Left ventricle myocardium inferior (tissue), 1 donor: ENCODE results near the gene UEVLD. TPM values are rescaled to one million over a fixed set of nuclear protein-coding genes. Genes with fewer than 3 reads are reported as not detected.
A peak's percentile ranks its signal among the peaks of the same experiment; 100 is the strongest.

Experiments
- DNase-seq: peaks from one replicate; pipeline ENCODE4 v3.0.0-alpha.2; 2020
- H3K27ac ChIP-seq: fragments of 200-600 bp; replicated peaks from 2 replicates; pipeline ENCODE4 v1.8.0; 2021
- H3K27me3 ChIP-seq: fragments of 200-600 bp; 2 replicates; pipeline ENCODE4 v1.8.0; 2021; ENCODE audit warnings: low read depth
- H3K36me3 ChIP-seq: fragments of 200-600 bp; 2 replicates; pipeline ENCODE4 v1.8.0; 2021
- H3K4me1 ChIP-seq: fragments of 200-600 bp; 2 replicates; pipeline ENCODE4 v1.8.0; 2021
- H3K4me3 ChIP-seq: fragments of 200-600 bp; 2 replicates; pipeline ENCODE4 v1.8.0; 2021; ENCODE audit warnings: mild to moderate bottlenecking, moderate library complexity
- H3K9me3 ChIP-seq: fragments of 200-600 bp; replicated peaks from 2 replicates; pipeline ENCODE4 v1.8.0; 2021
- intact Hi-C: fragments of 100-400 bp; cut with micrococcal nuclease; formaldehyde crosslinking; loops from one replicate; pipeline ENCODE4 v1.11.0; 2022
- total RNA-seq: library from RNA; stranded (reverse); fragmentation: NEBNext Ultra II Directional; extraction: Animal tissue kit (Norgen Biotek cat#: 25700); gene quantifications from one replicate; pipeline ENCODE4 v1.2.1, GENCODE V29; 2021
- TF ChIP-seq, protein P1 (sequence below): fragments of 200-600 bp; IDR thresholded peaks from 2 replicates; pipeline ENCODE4 v1.8.0; 2021; ENCODE audit warnings: antibody characterized with exemption, mild to moderate bottlenecking, borderline replicate concordance
- donor health status: DM: no; HTN: yes; CAD: no; lungs with severe emphysema.

The UEVLD gene
- total RNA-seq, 1 donor from 2014 or later, result 17.7 TPM

DNA sequence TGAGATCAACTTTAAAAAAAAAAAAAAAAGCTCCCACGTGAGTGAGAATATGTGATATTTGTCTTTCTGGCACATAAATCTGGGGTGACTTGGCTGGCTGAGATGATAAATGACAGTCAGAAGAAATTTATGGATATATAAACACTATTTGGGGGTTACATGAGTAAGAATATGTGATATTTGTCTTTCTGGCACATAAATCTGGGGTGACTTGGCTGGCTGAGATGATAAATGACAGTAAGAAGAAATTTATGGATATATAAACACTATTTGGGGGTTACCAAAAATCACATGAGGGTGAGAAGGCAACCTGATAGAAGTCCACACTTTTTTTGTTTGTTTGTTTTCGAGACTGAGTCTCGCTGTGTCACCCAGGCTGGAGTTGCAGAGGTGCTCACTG is 55.2 kb downstream of the UEVLD start:
- Histone ChIP-seq H3K27me3 (no peaks in the 10 kb centered on the region), H3K4me3 (no peak overlapping the region), H3K27ac (no peak overlapping the region), H3K36me3 (peaks cover 52% of the 10 kb centered on the region), H3K4me1 (no peaks in the 10 kb centered on the region), H3K9me3 (no peaks in the 10 kb centered on the region)
- TF ChIP-seq, protein P1, sequence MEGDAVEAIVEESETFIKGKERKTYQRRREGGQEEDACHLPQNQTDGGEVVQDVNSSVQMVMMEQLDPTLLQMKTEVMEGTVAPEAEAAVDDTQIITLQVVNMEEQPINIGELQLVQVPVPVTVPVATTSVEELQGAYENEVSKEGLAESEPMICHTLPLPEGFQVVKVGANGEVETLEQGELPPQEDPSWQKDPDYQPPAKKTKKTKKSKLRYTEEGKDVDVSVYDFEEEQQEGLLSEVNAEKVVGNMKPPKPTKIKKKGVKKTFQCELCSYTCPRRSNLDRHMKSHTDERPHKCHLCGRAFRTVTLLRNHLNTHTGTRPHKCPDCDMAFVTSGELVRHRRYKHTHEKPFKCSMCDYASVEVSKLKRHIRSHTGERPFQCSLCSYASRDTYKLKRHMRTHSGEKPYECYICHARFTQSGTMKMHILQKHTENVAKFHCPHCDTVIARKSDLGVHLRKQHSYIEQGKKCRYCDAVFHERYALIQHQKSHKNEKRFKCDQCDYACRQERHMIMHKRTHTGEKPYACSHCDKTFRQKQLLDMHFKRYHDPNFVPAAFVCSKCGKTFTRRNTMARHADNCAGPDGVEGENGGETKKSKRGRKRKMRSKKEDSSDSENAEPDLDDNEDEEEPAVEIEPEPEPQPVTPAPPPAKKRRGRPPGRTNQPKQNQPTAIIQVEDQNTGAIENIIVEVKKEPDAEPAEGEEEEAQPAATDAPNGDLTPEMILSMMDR, result no peak
- DNase-seq, result no peak
- intact Hi-C loops, result no loop called here

DNA sequence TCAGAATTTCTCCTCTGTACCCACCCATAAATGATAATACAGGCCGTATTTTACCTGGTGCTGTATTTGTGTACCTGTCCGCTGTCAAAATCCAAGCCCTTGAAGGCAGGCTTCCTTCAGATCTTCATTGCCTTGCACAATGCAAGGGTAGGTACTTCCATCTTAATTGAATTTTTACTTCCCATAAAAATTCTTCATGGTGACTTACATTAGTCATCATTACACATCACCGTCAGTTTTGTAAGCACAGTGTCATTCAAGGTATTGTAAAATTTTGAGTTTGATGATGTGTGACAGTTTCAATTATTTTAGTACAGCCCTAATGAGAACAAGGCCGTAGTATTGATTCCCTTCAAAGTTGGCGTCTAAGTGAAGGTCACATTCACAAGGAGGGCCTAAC is 61.0 kb downstream of the UEVLD start:
- intact Hi-C loops, result no loop called here
- H3K4me1 ChIP-seq, result peaks cover 47% of the 10 kb centered on the region
- H3K9me3 ChIP-seq, result no peaks in the 10 kb centered on the region
- peak overlapping the region; percentile 95 for H3K27ac ChIP-seq
- DNase-seq, result no peak
- TF ChIP-seq, protein P1, result no peak
- peaks cover 18% of the 10 kb centered on the region for H3K36me3 ChIP-seq
- no peaks in the 10 kb centered on the region for H3K27me3 ChIP-seq
- H3K4me3 ChIP-seq, result peak overlapping the region; percentile 98

DNA sequence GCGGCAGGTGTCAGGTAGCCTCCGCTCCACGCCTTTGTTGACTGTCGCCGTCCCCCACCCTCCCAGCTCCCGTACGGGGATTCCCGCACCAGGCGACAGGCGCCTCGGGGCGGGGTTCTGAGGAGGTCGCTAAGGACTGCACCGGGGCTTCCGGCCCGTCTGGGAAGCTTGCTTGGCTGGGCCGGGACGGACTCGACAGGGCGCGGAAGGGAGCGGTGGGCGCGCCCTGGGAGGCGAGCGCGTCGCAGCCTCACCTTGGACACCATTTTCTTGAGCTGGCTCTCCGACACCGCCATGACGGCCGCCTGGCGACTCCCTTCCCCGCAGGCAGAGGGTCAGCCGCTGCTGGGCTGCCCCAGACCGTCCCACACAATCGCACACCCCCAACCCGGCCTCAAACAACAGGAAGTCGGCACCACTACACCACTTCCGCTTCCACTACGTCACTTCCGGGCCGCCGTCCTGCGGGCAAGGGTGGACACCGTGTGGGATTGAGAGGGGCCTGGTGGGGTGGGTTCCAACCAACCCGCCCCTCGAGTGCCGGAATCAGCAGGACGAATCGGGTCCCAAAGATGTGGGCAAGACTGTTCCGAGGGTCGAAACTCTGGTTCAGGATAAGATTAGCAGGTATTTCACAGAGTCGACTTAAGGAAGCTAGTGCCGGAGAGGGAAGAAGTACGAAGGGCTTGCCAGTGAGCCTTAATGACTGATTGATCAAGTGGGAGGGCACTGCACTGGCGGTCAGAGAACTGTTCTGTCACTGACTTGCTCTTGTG is 61.8 kb downstream of the UEVLD start, which contains the start of gene TSG101:
Gene TSG101, minus strand, starts transcription at position 422 of the 776 bp plus-strand sequence. Its CDS starts 126 bp downstream, at position 296.
- TF ChIP-seq, protein P1, result no peak
- peak; percentile 93 for DNase-seq
- Histone ChIP-seq H3K27ac (peak within 1 kb of the TSS; percentile 95), H3K27me3 (no peaks in the 10 kb centered on the region), H3K4me1 (peaks cover 47% of the 10 kb centered on the region), H3K36me3 (peaks cover 12% of the 10 kb centered on the region), H3K9me3 (no peaks in the 10 kb centered on the region), H3K4me3 (peak within 1 kb of the TSS; percentile 98)
- intact Hi-C loops, result no loop called here

DNA sequence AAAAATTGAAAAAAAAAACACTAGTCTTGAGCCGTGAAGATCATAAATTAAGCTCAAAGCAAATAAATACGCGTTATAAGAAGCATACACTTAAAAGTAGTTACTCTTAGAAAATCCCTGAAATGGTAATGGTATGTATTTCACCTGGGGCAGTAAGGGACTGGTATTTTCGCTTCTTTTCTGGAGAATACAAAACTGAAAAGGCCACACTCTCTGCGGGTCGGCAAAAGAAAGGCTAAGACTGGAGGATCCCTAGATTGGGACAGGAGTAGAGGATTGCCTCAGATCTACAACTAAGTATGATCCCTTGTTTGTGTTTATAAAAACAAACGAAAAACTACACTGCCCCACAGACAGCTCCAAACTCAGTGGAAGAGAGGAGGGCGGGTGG is 62.4 kb downstream of the UEVLD start:
- Histone ChIP-seq H3K36me3 (peaks cover 8% of the 10 kb centered on the region), H3K27me3 (no peaks in the 10 kb centered on the region), H3K9me3 (no peaks in the 10 kb centered on the region), H3K4me1 (peaks cover 47% of the 10 kb centered on the region), H3K27ac (peak overlapping the region; percentile 95), H3K4me3 (peak overlapping the region; percentile 98)
- intact Hi-C loops, result no loop called here
- TF ChIP-seq, protein P1, result no peak
- DNase-seq, result no peak

DNA sequence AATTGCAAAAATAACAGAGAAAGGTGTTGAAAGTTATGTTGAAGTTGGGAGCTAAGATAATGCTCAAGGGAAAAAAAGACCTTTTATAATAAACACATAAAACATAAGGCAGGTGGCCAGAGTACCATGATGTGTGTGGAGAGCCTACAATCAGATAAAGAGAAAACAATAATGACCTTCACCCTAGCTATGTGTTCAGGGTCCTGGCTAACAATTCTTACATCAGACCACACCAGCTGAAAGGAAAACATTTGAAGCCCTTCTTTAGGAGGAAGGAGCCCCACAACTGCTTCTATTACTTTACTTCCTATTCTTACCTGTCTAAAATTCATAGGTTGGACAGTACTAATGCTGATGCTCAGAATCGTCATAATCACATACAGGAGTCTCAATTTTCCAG is 64.3 kb downstream of the UEVLD start:
- intact Hi-C loops, result no loop called here
- Histone ChIP-seq H3K9me3 (no peaks in the 10 kb centered on the region), H3K27me3 (no peaks in the 10 kb centered on the region), H3K4me3 (no peak overlapping the region), H3K4me1 (peaks cover 47% of the 10 kb centered on the region), H3K27ac (no peak overlapping the region), H3K36me3 (peaks cover 2% of the 10 kb centered on the region)
- TF ChIP-seq, protein P1, result no peak
- no peak for DNase-seq
